ENCODE data around the gene NPM1.

NPM1 gene

DNA sequence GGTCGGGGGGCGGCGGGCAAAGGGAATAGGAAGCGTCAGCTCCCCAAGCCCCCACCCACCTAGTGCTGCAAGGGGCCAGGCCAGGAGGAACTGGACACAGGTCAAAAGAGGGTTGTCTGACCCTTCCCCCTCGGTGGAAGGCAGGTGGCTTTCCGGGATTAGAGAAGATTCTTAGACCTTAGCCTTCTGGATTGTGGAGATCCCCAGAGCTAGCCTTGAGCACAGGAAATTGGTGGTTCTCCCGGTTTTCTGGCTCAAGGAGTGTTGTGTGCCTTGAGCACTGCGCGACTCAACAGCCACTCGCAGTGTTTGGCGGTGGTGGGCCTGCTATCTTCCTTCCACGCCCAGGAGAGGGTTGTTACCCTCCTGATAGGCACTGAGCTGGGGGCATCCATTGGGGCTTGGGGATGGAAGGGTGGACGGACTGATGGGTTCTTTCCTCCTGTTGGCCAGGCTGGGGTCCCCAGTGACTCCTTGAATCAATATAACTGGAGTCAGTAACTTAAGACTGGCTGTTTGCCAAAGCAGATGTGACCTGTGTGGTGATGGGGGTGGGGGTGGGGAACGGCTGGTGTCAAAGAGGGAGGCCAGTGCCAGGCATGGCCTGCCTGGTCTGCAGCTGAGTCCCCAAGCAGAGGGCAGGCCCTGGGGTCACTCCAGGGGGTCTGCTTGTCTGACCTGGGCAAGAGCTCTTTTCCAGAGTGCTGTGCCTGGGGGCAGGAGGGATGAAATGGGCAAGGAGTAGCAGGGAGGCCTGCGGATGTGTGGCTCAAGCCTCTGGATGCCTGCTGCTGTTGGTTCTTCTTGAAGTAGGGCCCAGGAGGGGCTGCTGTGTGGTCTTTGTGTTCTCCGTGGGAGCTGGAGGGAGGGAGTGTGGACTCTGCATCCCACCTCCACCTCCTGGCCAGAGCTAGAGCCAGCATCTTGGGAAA, 33.9 kb downstream of the NPM1 start:
- H3K4me3 ChIP-seq (ENCODE audit: extremely low read depth, insufficient read depth, low read length, poor library complexity, severe bottlenecking) = no peak overlapping the region
- no peaks in the 10 kb centered on the region for H3K36me3 ChIP-seq (ENCODE audit: control insufficient read depth, insufficient read depth, low read length)
- no peaks in the 10 kb centered on the region for H3K9me3 ChIP-seq (ENCODE audit: control insufficient read depth, low read length)
- H3K4me1 ChIP-seq (ENCODE audit: control insufficient read depth, insufficient read depth, low read length, poor library complexity, severe bottlenecking) = peaks cover 17% of the 10 kb centered on the region
- WGBS, 2 experiments (ENCODE audit: insufficient coverage in 2 of 2) = 60 to 62% methylated on average over 11 of the region's 16 CpGs
- no peak overlapping the region for H3K27ac ChIP-seq (ENCODE audit: low read depth, low read length, severe bottlenecking)

DNA sequence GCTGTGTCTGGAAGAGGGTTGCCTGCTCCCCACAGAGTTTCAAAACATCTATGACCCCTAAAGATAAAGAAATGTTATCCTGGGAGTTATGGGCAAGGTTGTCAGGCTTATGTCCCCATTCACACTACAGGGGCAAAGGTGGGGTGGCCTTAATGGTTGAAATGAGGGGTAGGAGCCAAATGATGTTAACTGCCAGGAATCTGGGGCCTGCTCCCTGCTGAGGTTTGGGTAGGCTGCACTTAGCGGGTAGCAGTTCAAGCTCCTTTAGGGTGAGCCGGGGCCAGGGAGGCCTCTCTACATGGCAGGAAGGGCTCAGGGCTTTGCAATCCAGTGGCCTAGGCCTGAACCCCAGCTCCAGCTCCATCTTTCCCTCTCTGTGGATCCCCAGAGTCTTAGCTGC, 34.8 kb downstream of the NPM1 start:
- Histone ChIP-seq H3K4me1 (ENCODE audit: control insufficient read depth, insufficient read depth, low read length, poor library complexity, severe bottlenecking) (peaks cover 14% of the 10 kb centered on the region), H3K9me3 (ENCODE audit: control insufficient read depth, low read length) (no peaks in the 10 kb centered on the region), H3K36me3 (ENCODE audit: control insufficient read depth, insufficient read depth, low read length) (no peaks in the 10 kb centered on the region), H3K4me3 (ENCODE audit: extremely low read depth, insufficient read depth, low read length, poor library complexity, severe bottlenecking) (no peak overlapping the region), H3K27ac (ENCODE audit: low read depth, low read length, severe bottlenecking) (no peak overlapping the region)
- WGBS, 2 experiments (ENCODE audit: insufficient coverage in 2 of 2) = 77 to 80% methylated on average over 2 of the region's 2 CpGs

DNA sequence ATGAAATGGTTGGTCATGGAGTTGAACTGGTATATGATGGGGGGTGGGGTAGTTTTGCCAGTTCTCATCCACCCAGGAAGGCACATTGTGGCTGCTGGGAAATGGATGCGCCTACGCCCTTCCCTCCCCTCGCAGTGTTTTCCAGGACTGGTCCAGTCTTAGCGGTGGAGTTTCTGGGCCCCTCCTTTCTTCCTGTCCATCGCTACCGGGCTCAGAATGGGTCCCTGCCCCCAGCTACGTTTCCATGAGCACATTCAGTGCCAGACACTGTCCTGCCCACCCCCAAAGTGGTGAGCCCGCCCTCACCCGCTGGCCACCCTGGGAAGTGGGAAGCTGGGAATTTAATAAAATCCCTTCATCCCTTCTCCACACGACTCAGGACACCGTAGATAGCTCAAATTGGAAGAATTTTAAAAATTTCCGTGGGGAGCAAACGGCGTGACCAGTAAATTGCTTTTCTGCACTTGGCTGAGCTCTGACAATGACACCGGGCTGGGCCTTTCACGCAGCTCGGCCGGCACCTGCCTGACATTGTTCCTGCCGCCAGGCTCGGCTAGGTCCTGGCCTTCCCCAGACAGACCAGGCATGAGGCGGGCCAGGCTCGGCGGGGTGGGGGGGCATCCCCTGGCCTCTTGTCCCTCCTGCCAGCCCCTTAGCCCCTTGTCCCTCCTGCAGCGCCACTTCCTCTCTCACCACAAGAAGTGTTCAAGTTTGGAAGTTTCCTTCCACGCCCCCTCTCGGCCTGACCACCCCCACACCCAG, 35.4 kb downstream of the NPM1 start:
- H3K4me3 ChIP-seq (ENCODE audit: extremely low read depth, insufficient read depth, low read length, poor library complexity, severe bottlenecking) = no peak overlapping the region
- no peaks in the 10 kb centered on the region for H3K36me3 ChIP-seq (ENCODE audit: control insufficient read depth, insufficient read depth, low read length)
- H3K27ac ChIP-seq (ENCODE audit: low read depth, low read length, severe bottlenecking) = no peak overlapping the region
- H3K4me1 ChIP-seq (ENCODE audit: control insufficient read depth, insufficient read depth, low read length, poor library complexity, severe bottlenecking) = peaks cover 13% of the 10 kb centered on the region
- no peaks in the 10 kb centered on the region for H3K9me3 ChIP-seq (ENCODE audit: control insufficient read depth, low read length)
- 51 to 66% methylated on average over 16 to 20 of the region's 26 CpGs for WGBS, 2 experiments (ENCODE audit: insufficient coverage in 2 of 2)

DNA sequence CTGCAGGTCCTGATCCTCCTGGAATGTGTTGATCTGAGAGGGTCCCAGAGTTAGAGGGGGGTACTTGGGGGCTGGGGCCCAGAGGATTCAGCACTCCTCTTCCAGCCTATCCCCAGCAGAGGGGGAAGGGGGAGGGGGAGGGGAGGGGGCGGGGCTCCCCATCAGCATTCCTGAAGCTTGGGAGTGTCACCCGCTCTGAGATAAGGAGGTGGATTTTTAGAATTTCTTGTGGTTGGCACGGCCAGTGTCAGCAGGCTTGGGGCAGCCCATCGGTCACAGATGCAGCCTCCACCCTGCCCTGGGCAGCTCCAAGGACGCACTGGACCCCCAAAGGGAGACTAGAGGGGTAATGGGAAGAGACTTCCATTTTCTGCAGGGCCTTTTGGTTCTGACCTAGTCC, 37.1 kb downstream of the NPM1 start:
- Histone ChIP-seq H3K27ac (ENCODE audit: low read depth, low read length, severe bottlenecking) (no peak overlapping the region), H3K36me3 (ENCODE audit: control insufficient read depth, insufficient read depth, low read length) (no peaks in the 10 kb centered on the region), H3K9me3 (ENCODE audit: control insufficient read depth, low read length) (no peaks in the 10 kb centered on the region), H3K4me1 (ENCODE audit: control insufficient read depth, insufficient read depth, low read length, poor library complexity, severe bottlenecking) (peaks cover 8% of the 10 kb centered on the region), H3K4me3 (ENCODE audit: extremely low read depth, insufficient read depth, low read length, poor library complexity, severe bottlenecking) (no peak overlapping the region)
- 28 to 37% methylated on average over 3 of the region's 5 CpGs for WGBS, 2 experiments (ENCODE audit: insufficient coverage in 2 of 2)

DNA sequence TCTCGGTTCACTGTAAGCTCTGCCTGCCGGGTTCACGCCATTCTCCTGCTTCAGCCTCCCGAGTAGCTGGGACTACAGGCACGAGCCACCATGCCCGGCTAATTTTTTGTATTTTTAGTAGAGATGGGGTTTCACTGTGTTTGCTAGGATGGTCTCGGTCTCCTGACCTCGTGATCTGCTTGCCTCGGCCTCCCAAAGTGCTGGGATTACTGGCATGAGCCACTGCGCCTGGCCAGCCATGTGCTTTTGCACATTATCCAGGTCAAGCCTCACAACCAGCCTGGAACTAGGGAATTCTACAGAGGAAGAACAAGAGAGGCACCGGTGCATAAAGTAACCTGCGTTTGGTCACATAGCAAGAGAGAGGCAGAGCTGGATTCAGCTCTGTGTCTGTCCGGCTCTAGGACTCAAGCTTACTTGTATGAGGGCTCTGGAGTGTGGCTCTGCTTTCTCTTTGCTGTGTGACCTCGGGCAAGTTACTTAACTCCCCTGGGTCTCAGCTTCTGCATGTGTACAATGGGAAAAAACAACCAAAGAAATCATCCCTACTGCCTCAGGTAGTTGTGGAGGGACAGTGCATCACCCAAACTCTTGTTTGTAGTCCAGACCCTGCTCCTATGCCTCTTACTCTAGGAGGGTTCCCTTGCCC, 38.1 kb downstream of the NPM1 start:
- no peak overlapping the region for H3K27ac ChIP-seq (ENCODE audit: low read depth, low read length, severe bottlenecking)
- H3K36me3 ChIP-seq (ENCODE audit: control insufficient read depth, insufficient read depth, low read length) = no peaks in the 10 kb centered on the region
- H3K4me1 ChIP-seq (ENCODE audit: control insufficient read depth, insufficient read depth, low read length, poor library complexity, severe bottlenecking) = peaks cover 8% of the 10 kb centered on the region
- H3K9me3 ChIP-seq (ENCODE audit: control insufficient read depth, low read length) = no peaks in the 10 kb centered on the region
- WGBS, 2 experiments (ENCODE audit: insufficient coverage in 2 of 2) = 89 to 97% methylated on average over 9 to 12 of the region's 14 CpGs
- H3K4me3 ChIP-seq (ENCODE audit: extremely low read depth, insufficient read depth, low read length, poor library complexity, severe bottlenecking) = no peak overlapping the region

DNA sequence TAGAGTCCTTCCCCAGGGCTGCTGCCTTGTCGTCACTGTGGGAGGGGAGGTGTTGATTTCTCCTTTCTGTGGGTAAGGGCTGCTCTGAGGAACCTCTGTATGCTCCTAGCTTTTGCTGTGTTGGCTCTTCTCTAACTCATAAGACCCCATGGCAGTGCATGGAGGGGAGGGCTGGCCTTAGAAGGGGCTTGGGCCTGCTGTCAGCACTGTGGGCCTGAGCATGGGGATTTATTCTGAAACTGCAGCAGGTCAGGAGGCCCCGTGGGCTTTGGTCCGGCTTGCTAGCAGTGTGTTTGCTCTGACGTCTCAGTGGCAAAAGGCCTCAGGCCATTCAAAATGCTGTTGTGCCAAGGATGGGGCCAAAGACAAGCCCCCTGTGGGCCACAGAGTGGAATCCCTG, 38.6 kb downstream of the NPM1 start:
- no peaks in the 10 kb centered on the region for H3K36me3 ChIP-seq (ENCODE audit: control insufficient read depth, insufficient read depth, low read length)
- WGBS, 2 experiments (ENCODE audit: insufficient coverage in 2 of 2) = 84 to 94% methylated on average over 2 to 3 of the region's 4 CpGs
- no peak overlapping the region for H3K27ac ChIP-seq (ENCODE audit: low read depth, low read length, severe bottlenecking)
- H3K9me3 ChIP-seq (ENCODE audit: control insufficient read depth, low read length) = no peaks in the 10 kb centered on the region
- H3K4me3 ChIP-seq (ENCODE audit: extremely low read depth, insufficient read depth, low read length, poor library complexity, severe bottlenecking) = no peak overlapping the region
- peaks cover 8% of the 10 kb centered on the region for H3K4me1 ChIP-seq (ENCODE audit: control insufficient read depth, insufficient read depth, low read length, poor library complexity, severe bottlenecking)

DNA sequence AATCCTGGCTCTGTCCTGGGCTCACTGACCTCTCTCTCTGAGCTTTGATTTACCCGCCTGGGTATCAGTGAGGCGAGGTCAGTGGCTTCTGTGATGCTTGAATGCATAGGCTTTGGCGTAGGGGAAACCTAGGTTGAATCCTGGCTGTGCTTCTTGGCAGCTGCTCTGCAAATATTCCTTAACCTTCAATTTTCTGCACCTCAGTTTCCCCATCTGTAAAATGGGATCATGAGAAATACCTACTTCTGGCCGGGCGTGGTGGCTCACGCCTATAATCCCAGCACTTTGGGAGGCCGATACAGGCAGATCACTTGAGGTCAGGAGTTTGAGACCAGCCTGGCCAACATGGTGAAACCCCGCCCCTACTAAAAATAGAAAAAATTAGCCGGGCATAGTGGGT, 39.0 kb downstream of the NPM1 start:
- Histone ChIP-seq H3K9me3 (ENCODE audit: control insufficient read depth, low read length) (no peaks in the 10 kb centered on the region), H3K4me3 (ENCODE audit: extremely low read depth, insufficient read depth, low read length, poor library complexity, severe bottlenecking) (no peak overlapping the region), H3K27ac (ENCODE audit: low read depth, low read length, severe bottlenecking) (no peak overlapping the region), H3K4me1 (ENCODE audit: control insufficient read depth, insufficient read depth, low read length, poor library complexity, severe bottlenecking) (peaks cover 8% of the 10 kb centered on the region), H3K36me3 (ENCODE audit: control insufficient read depth, insufficient read depth, low read length) (no peaks in the 10 kb centered on the region)
- WGBS, 2 experiments (ENCODE audit: insufficient coverage in 2 of 2) = 96 to 99% methylated on average over 8 of the region's 9 CpGs

DNA sequence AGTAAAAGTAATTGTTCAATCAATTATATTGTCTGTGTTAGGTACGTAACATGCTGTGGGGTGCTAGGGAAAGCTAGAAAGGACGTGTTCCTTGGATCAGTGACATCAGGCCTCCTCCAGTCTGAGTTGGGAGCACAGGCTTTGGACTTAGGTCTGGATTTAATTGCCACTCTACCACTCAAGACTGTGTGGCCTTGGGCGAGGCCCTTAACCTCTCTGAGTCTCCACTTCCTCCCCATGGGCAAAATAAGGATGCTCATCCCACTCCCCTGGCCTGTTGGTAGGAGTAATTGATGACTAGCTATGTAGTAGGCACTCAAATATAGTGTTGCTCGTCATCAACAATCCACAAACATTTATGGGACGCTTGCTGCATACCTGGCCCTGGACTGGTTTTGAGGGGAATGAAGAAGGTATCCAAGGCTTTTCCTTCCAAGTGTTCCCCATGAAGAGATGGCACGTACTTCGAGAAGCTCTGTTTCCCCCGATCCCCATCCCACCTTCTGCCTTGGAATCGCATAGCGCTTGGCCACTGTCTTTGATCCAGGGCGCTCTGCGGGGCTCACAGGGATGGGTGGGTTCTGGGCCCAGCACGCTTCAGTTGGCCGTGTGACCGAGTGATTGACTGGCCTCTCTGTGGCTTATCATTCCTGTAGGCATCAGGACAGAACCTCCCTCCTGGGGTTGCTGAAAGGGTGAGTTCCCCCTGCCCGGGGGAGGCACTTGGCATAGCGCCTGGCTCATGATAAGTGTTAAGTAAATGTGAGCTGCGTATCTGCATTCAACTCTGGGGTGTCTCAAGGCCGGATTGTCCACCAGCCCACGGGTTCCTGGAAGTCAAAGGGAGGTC, 39.9 kb downstream of the NPM1 start:
- Histone ChIP-seq H3K4me3 (ENCODE audit: extremely low read depth, insufficient read depth, low read length, poor library complexity, severe bottlenecking) (no peak overlapping the region), H3K36me3 (ENCODE audit: control insufficient read depth, insufficient read depth, low read length) (no peaks in the 10 kb centered on the region), H3K27ac (ENCODE audit: low read depth, low read length, severe bottlenecking) (no peak overlapping the region), H3K9me3 (ENCODE audit: control insufficient read depth, low read length) (no peaks in the 10 kb centered on the region), H3K4me1 (ENCODE audit: control insufficient read depth, insufficient read depth, low read length, poor library complexity, severe bottlenecking) (peaks cover 8% of the 10 kb centered on the region)
- 95 to 96% methylated on average over 15 to 18 of the region's 20 CpGs for WGBS, 2 experiments (ENCODE audit: insufficient coverage in 2 of 2)

DNA sequence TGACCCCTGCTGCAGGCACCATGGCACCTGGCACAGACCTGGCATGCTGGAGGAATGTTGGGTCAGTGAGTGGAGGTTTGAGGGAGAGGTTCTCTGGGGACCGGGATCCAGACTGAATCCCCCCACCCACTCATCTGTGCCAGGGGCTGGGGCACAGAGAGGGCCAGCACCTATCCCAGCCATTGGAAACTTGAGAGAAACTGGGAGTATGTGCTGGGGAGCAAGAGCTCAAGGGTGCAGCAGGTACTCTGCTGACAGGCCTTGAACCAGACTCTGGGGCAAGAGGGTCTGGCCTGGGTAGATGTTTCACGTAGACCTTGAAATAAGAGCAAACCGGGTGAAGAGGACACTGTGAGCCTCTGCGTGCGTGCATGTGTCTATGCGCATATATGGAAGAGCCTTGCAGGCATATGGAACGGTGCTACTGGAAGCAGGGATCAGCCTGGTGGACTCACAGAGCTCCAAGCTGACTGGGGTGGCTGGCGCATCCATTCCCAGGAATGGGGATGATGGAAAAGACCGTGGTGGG, 40.6 kb downstream of the NPM1 start:
- Histone ChIP-seq H3K4me1 (ENCODE audit: control insufficient read depth, insufficient read depth, low read length, poor library complexity, severe bottlenecking) (peaks cover 8% of the 10 kb centered on the region), H3K4me3 (ENCODE audit: extremely low read depth, insufficient read depth, low read length, poor library complexity, severe bottlenecking) (no peak overlapping the region), H3K27ac (ENCODE audit: low read depth, low read length, severe bottlenecking) (no peak overlapping the region), H3K9me3 (ENCODE audit: control insufficient read depth, low read length) (no peaks in the 10 kb centered on the region), H3K36me3 (ENCODE audit: control insufficient read depth, insufficient read depth, low read length) (no peaks in the 10 kb centered on the region)
- WGBS, 2 experiments (ENCODE audit: insufficient coverage in 2 of 2) = 89 to 92% methylated on average over 7 to 8 of the region's 9 CpGs
